Activated T-cell treated with anti-CD3 and anti-CD28 coated beads for 24 hours (primary cell): Measurements from ENCODE around the gene OLA1.

Experiments
- DNase-seq: peaks from one replicate; pipeline ENCODE4 v3.0.0-alpha.2; 2020; ENCODE audit warnings: low read depth

OLA1 gene

DNA sequence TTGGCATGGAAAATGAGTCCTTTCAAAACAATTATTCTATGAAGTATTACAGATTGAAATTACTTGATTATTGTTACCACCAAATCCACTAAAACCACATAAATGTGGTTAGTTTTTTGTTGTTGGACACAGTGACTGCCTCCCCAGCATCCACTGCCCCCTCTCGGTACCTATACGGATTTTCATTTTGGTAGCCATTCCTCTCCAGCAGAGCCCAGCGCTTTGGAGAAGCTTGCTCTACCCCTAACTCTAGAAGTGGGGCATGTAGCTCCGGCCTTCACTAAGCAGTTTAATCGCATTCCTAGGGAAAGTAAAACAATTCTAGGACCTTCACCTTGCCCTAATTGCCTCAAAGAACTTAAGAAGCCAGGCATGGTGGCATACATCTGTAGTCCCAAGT, 24.2 kb downstream of the OLA1 start:
- DNase-seq: no peak

DNA sequence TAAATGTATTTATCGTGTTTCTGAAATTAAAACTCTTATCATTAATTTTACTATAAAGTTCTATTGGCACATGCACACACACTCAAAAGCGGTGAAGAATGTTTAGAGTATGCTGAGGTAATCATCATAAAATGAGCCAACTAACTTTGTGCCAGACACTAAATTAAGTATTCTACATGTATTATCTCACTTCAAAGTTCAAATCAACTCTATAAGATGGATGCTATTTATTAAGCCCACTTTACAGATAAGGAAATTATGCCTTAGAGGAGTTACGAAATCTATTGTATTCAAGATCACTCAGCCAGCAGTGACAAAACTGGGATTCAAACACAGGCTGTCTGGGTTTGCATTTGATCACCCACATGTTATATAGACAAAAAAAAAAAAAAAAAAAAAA, 24.9 kb downstream of the OLA1 start:
- no peak for DNase-seq

DNA sequence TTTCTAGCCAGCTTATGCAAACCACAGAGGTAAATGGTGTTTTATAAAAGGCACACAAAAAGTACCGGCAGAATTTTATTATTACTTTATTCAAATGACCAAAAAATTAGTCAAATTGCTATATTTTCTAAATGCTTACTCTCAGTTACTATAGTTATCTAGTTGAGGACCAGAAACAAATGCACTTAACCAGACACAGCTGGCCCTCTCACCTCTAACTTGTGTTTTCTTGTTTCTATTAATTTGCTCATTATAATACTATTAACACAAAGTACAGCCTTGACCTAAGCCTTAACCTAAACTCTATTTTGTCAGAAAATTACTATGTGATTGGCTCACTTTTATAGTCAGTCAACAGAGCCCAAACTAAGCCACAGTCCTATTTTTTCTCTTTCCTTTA, 26.2 kb downstream of the OLA1 start:
- DNase-seq: no peak

DNA sequence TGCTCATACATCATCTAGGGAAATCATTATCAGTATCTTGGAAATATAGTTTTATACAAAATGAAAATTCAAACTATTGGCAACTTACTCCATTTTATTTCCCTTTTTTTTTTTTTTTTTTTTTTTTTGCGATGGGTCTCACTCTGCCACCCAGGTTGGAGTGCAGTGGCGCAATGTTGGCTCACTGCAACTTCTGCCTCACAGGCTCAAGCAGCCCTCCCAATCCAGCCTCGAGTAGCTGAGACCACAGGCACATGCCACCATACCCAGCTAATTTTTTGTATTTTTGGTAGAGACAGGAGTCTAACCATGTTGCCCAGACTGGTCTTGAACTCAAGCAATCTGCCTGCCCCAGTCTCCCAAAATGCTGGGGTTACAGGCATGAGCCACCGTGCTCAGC, 29.0 kb downstream of the OLA1 start:
- DNase-seq: no peak

DNA sequence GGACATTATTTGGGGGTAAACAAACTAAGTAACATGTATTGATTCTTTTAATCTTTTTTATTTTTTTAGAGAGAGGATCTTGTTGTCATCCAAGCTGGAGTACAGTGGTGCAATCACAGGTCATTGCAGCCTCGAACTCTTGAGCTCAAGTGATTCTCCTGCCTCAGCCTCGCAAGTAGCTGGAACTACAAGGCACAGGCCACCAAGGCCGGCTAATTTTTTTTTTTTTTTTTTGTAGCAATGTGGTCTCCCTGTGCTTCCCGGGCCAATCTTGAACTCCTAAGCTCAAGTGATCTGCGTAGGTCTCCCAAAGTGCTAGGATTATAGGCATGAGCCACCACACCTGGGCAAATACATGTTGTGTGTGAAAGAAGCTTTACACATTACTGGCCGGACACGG, 29.6 kb downstream of the OLA1 start:
- no peak for DNase-seq

DNA sequence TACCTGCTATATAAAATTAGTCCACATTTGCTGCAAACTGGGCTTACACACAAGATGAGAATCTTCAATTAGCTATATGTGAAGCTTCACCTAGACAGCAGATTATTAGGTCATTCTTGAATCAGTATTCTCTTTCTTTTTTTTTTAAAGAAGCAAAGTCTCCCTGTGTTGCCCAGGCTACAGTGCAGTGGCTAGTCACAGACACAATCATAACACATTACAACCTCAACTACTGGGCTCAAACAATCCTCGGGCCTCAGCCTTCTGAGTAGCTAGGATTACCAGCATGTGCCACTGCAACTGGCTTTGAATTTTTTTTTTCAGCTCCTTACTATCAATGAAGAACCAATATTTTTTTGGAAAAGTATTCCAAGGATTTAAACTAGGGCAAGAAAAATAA, 30.5 kb downstream of the OLA1 start:
- no peak for DNase-seq

DNA sequence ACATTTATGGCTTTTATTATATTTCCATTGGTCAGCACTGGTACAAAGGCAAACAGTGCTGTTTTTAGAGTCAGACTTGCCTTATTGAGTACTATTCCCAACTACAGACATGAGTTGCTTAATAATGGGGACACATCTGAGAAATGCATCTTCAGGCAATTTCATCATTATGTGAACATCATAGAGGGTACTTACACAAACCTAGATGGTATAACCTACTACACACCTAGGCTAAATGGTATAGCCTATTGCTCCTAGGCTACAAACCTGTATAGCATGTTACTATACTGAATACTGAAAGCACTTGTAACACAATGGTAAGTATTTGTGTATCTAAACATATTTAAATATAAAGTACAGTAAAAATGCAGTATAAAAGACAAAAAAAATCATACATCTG, 36.4 kb downstream of the OLA1 start:
- DNase-seq: no peak

DNA sequence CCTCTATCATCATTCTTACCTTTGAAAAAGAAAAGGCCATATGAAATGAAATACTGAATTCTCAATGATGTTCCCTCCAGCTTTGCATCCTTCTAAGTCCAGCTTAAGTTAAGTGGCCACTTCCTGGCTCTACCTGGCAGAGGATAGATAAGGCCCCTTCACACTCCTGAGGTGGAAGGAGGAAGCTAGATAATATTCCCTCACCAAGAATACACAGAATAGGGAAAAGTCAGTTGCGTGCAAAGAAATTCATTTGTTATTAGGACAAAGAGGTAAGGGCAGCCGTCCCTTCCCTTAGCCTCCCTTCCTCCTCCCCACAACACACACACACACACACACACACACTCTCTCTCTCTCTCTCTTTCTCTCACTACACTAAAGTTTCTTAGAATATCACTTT, 37.5 kb downstream of the OLA1 start:
- DNase-seq: no peak

DNA sequence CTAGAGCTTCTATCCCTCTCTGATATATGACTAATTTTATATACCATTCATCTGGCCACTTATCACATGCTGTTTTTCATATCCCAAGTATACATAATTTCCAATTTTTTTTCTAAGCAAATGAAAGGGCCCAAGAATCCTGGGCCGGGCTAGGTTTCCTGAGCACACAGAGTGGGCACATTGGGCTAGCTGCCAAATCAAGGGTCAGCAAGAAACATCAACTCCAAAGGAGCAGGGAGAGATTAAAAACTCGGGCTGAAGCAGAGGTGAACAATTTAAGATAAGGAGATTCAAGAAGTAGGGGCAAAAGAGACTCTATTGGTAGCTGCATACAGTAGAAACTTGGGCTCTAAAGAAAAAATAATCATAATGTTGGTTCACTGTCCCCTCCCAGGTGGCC, 39.0 kb downstream of the OLA1 start:
- DNase-seq: no peak

DNA sequence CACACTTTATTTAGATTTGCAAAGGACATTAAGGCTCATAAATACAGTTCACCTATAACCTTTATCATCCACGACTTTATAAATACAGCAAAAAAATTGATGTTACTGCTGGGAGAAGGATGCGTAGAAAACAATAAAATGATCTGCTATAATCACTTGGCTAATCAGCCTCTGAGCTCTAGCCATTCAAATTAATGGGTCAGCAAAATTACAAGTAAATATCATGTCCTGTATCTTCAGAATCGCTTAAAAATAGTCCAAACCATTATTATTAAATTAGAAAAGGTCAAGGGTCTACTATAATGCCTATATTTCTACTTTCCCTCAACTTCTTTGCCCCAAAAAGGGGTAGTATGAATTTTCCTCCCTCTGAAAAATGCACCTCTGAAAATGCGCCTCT, 40.3 kb downstream of the OLA1 start:
- DNase-seq: no peak

DNA sequence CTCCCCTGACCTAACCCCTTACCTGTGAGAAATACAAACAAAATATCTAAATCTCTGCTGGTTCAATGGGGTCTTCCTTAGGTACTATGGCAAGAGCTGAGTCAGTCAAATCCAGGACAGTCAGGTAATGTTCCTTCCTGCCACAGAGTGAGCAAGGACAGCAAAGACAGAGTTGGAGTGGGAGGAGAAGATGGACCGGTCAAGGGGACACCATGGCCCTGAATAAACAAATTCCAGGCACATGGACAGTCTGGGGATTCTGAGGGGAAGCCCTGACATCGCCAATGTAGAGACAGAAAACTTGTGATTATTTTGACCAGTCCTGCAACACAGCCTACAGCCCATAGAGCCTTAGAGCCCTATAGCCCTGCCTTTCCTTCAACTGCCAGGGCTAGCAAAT, 42.8 kb downstream of the OLA1 start:
- DNase-seq: no peak

DNA sequence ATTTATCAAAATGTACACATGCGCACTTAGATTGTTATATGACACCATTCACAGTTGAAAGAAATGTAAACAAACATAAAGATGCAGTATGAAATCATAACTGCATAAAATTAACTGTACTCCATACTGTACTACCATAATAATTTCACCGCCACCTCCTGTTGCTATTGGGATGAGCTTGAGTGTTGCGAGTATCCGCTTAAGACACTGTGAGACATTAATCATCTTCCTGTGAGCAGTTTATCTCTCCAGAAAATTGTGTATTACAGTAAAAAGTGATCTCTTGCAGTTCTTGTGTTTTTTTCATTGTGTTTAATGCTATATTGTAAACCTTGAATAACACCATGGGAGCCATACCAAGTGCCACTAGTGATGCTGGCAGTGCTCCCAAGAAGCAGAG, 46.1 kb downstream of the OLA1 start:
- no peak for DNase-seq

DNA sequence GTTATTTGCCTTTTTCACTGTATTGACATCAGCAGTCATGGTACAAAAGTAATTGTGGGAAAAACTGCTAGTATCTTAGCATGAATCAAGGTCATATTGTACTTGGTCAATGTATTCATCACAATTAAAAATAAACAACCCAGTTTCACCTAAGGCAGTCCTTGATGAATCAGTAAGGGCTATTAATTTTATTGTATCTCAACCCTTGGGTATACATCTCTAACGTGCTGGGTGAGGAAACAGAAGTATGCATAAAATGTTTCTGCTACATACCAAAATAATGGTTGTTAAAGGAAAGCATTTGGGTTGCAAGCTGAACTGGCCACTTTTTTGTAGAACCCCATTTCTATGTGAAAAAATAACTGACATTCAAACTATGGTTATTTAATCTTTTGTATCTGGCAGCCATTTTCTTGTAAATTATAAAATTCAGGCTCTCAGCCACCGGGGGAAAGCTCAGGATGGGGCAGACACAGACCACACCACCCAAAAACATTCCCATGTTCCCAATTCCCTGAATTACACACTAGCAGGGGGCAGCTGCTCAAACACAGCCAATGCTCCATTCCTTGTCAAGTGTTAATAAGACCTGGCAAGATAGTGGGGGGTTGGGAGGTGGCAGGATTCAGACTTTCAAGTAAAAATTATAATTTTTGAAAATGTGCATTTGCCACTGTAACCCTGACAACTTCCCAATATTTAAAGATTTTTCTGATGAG, 49.3 kb downstream of the OLA1 start:
- no peak for DNase-seq

DNA sequence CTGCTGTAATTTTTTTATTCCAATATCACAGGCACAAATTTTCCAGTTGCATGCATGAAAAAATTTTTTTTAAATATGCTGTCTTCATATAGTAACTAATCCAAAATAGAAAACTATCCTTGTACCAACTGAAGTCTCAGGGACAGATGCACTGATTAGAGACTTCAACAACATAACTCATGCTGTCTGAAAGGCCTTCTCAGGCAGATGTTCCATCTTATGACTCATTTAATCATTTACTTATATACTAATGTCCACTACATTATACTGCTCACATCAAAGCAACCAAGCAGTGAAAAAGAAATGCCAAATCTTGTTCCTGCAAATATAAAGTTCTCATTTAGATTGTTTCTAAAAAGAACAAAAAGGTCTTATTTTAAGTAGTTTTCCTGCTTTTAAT, 53.1 kb downstream of the OLA1 start:
- DNase-seq: no peak

DNA sequence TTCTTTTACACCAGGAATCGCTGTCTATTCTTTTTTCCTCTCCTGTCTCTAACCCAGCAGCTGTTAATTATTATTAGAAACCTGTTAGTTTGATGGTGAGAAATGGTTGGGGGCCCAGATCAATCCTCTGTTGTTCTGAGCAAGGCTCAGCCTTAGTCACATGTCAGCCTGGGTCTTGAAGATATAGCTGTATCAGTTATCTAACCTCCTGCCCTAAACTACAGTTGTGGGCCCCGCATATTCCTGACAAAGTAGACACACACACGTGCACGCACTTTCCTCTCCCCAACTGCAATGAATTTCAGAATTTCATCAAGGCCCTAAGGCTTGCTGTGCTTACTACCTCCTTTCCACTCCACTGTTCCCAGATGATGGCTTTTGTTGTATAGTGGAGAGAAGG, 54.6 kb downstream of the OLA1 start:
- DNase-seq: no peak

DNA sequence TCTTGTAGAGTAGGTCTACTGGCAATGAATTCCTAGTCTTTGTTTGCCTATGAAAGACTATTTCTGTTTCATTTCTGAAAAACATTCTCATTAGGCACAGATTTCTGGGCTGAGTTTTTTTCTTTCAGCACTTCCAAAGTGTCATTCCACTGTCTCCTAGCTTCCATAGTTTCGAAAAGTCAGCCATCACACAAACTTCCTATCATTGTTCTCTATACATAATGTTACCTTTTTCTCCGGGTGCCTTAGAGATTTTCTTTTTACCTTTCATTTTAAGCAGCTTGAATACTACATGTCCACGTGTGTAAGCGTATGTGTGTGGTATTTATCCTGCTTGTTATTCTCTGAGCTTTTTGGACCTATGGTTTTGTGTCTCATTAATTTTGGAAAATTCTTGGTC, 55.7 kb downstream of the OLA1 start:
- no peak for DNase-seq

DNA sequence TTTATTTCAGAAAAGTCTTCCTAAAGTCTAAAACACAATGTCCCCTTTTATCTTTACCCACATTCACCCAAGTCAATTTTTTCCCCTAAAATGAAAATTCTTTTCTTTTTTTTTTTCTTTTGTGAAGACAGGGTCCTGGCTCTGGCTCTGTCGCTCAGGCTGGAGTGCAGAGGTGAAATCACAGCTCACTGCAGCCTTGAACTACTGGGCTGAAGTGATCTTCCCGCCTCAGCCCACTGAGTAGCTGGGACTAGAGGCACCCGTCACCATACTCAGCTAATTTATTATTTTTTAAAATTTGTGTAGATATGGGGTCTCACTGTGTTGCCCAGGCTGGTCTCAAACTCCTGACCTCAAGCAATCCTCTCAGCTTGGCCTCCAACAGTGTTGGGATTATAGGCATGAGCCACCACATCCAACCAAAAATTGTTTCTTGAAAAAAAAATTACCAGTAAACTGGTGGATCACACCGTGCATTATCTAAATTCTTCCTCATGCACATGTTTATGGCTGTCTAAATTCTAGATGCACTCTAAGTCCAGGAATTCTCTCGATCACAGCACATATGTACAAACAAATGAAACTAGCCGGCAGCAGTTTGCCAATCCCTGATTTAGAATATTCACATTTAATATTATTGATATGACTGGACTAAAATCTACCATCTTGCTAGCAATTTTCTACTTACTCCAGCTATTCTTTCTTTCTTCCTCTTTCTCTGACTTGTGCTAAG, 56.8 kb downstream of the OLA1 start:
- DNase-seq: no peak

DNA sequence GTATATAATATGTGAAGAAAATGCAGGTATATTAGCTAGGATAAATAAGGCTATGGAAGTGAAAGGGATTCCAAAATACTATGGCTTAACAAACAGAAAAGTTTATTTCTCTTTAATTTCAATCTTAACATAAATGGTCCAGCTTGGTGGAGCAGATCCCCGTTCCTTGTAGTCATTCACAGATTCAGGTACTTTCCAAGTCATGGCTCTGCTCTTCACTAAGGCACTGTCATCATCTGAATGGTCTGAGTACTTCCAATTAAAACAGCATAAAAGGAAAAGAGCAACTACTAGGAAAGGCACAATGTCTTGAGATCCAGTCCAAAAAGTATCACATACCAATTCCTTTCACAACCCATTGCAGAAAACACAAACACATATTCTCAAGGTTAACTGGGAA, 63.4 kb downstream of the OLA1 start:
- DNase-seq: no peak

DNA sequence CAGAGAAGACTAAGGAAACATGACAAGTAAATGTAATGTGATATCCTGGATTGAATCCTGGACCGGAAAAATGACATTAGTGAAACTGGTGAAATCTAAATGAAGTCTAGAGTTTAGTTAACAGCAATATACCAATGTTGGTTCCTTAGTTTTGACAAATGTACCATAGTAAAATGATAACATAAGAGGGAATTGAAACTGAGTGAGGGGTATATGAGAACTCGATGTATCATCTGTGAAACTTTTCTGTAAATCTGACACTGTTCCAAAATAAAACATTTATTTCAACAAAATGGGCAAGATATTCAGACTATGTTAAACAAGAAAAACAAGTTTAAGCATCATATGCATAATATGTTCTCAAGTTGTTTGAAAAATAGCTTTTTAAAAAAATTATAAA, 63.8 kb downstream of the OLA1 start:
- no peak for DNase-seq

DNA sequence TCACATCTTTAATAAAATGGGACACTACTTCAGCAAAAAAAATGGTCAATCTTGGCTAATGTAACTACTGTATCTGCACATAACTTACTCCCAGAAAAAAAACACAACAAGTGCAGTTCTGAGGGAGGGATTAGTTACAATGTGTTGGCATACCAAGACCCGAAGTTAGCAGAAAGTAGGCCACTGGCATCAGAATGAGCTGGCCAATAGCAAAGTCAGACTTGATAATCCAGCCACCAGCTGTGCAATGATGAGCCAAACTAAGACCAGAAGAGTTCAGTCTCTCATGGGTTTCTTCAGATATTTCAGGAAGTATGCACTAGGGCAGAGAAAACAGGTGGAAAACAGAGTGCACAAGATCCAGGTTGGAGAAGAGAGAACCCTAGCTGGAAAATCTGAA, 65.3 kb downstream of the OLA1 start:
- no peak for DNase-seq

DNA sequence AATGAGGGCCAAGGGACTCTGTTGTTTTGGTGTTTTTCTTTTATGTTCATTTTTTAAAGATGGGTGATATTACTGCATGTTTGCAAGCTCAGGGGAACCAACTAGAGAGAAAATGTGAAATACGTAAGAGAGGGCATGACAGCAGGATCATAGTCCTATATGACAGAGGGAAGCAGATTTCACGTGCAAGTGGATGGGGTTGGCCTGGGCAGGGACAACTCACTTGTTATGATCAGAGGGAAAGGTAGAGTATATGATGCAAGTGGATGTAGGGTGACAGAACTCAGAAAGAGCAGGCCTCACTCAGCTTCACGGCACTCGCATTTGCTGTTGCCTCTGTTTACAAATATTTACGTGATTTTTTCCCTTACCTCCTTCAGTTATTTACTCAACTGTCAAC, 67.0 kb downstream of the OLA1 start:
- DNase-seq: no peak

DNA sequence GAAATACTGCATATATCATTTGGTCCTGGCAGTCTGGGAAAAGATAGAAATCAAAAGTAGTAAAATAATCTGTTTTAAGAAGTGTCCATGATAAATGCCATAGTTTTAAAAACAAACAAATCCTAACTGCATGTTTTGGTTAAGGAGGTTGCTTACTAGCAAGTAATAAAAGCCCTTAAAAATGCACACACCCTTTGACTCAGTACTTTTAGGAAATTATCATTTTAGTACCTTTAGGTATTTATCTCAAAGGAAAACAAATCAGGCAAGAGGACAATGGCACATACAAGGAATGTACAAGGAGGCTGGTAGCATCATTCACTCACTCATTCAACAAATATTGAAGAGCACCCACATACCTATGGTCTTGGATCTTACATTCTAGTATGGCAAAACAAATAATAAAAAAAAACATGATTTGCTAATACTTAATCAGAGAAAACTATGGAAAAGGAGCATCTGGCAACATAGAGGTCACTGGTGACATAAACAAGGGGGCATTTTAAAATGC, 67.6 kb downstream of the OLA1 start:
- DNase-seq: no peak

DNA sequence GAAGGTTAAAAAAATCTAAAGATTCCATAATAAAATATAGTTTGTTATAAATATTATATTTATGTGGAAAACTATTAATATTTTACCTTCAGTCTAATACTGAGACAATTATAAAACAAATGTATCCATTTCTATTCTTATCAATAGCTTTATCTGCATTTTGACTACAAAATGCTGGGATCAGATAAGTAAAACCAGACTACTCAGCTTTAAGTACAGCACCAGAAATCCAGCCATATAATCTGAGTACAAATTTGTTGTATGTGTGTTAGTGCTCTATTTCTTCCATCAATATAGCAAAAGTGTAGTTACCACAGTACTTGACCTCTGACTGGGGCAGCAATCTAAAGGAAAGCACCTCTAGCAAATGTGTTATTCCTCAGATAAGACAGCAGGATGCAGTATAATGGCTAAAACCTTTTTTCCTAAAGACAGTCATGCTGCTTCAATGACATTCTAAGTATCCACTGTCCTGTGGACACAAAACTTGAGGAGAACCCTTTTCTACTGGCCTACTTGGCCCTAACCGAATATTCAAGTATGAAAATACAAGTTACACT, 68.1 kb downstream of the OLA1 start:
- DNase-seq: no peak
